Lower leg skin (tissue), 4 donors: ENCODE data around the gene F7. TPM values are rescaled to one million over a fixed set of nuclear protein-coding genes. Genes with fewer than 3 reads are reported as not detected.

ENCODE experiments used
- DNase-seq, 2 donors: peaks; one replicate each; pipeline ENCODE4 v3.0.0-alpha.2; 2019; ENCODE audit warnings: low spot score in 2 of 2
- H3K4me3 ChIP-seq: fragments of 200-600 bp; sonication (generic); 2 replicates; pipeline ENCODE4 v1.5.1; 2017; ENCODE audit warnings: mild to moderate bottlenecking, low read depth; ENCODE audit not compliant: poor library complexity, severe bottlenecking
- CTCF ChIP-seq, 3 donors: fragments of 450-650 bp; IDR thresholded peaks; one replicate each; pipeline ENCODE4 v1.5.1; 2016; ENCODE audit warnings: antibody characterized with exemption in 3 of 3, mild to moderate bottlenecking in 3 of 3, moderate library complexity in 2 of 3
- POLR2A ChIP-seq, 2 donors: fragments of 450-650 bp; IDR thresholded peaks; one replicate each; pipeline ENCODE4 v1.6.1; 2016 to 2017; ENCODE audit warnings: antibody characterized with exemption in 2 of 2, mild to moderate bottlenecking in 1 of 2, moderate library complexity in 1 of 2
- whole genome bisulfite sequencing, 2 donors: methylation state at CpG; one replicate each; pipeline ENCODE4 v1.1.5; 2018; 5-methylcytosine and 5-hydroxymethylcytosine counted together
- intact Hi-C: fragments of 100-400 bp; cut with DNase I; formaldehyde crosslinking; loops from one replicate; pipeline ENCODE4 v1.15.0; 2023; ENCODE audit warnings: low total_unique reads
- total RNA-seq, 4 donors: library from RNA; depleted of rRNA; stranded (reverse); fragments of >200 nt; gene quantifications; one replicate each; pipeline ENCODE4 v1.1.0, GENCODE V29; 2016

The F7 gene
- total RNA-seq, 4 donors from 2014 or later: 0.13 TPM; not detected in 3

GRCh38 chr13:113059891-113060290 lies 45.7 kb upstream of the F7 start:
- no peak overlapping the region for H3K4me3 ChIP-seq
- intact Hi-C loops: no loop called here
- no peak for DNase-seq
- TF ChIP-seq POLR2A (IDR thresholded peaks at IDR 0.05) (no peak), CTCF (IDR thresholded peaks at IDR 0.05) (no peak)
- WGBS, 2 donors: 81 to 86% methylated on average over 13 to 15 of the region's 15 CpGs

DNA sequence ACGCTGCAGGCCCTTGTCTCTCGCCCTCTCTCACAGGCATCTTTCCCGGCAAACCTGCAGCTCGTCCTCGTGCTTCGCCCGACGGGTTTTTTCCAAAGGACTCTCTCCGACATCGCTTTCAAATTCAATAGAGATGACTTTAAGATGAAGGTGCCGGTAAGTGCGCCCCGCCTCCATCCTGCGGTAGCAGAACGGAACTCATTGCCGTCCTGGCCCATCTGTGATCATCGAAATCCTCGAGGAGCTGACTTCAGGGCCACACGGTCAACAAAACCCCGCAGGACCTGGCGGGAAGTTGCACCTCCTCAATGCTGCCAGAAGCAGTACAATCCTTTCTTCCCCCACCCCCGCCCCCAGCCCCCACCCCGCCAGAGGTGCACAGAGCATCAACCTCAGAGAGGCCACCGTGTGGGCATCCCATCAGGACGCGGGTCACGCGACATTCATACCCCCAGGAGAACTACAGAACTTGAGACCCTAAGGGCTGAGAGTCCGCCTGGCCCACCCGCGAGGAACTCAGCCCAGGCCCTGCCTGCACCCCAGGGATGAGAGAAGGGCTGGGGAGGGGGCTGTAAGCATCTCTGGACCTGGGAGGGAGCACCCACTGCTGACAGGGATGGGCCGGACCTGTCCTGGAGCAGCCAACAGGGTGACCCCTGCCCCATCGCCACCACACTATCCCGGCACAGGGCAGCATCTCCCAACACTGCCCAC lies 44.9 kb upstream of the F7 start:
- no peak overlapping the region for H3K4me3 ChIP-seq
- whole genome bisulfite sequencing, 2 donors: 87 to 92% methylated on average over 30 to 32 of the region's 34 CpGs
- intact Hi-C loops: no loop called here
- DNase-seq: no peak
- TF ChIP-seq CTCF (IDR thresholded peaks at IDR 0.05): no peak
- TF ChIP-seq POLR2A (IDR thresholded peaks at IDR 0.05): no peak

DNA sequence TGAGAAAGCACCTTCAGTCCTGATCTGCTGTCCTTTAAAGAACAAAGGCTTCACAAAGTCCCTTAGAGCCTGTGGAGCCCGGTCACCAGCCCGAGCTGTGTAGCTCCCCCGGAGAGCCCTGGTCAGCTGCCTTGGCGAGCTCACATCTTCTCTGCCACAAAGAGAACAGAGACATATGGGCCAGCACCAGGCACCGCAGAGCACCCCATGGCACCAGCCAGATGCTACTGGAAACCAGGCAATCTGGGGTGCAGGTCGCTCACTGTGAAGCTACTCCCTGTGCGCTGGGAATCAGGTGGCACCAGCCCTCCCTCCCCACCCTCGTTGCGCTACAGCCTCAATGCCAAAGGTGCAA lies 44.3 kb upstream of the F7 start:
- WGBS, 2 donors: 91% methylated on average over 9 of the region's 9 CpGs
- DNase-seq: no peak
- TF ChIP-seq POLR2A (IDR thresholded peaks at IDR 0.05) (no peak), CTCF (IDR thresholded peaks at IDR 0.05) (no peak)
- H3K4me3 ChIP-seq: no peak overlapping the region
- intact Hi-C loops: no loop called here

GRCh38 chr13:113061796-113062425 lies 43.7 kb upstream of the F7 start:
- 80 to 87% methylated on average over 12 to 14 of the region's 14 CpGs for WGBS, 2 donors
- DNase-seq: no peak
- no peak overlapping the region for H3K4me3 ChIP-seq
- intact Hi-C loops: no loop called here
- TF ChIP-seq CTCF (IDR thresholded peaks at IDR 0.05) (no peak), POLR2A (IDR thresholded peaks at IDR 0.05) (no peak)

GRCh38 chr13:113062691-113063090 lies 42.9 kb upstream of the F7 start:
- intact Hi-C loops: no loop called here
- H3K4me3 ChIP-seq: no peak overlapping the region
- TF ChIP-seq CTCF (IDR thresholded peaks at IDR 0.05) (no peak), POLR2A (IDR thresholded peaks at IDR 0.05) (no peak)
- 87 to 95% methylated on average over 14 of the region's 14 CpGs for WGBS, 2 donors
- no peak for DNase-seq
